Measurements from ENCODE around the gene CPE.

Gene CPE

GRCh38 chr4:165394275-165394674 lies 15.5 kb downstream of the CPE start:
- no peak for TF ChIP-seq CTCF (IDR thresholded peaks at IDR 0.05; ENCODE audit: low read depth, low read length)
- in situ Hi-C loops (cut with HindIII; ENCODE audit: low sequenced_read_pairs) = no loop called here
- H3K4me3 ChIP-seq (ENCODE audit: low read depth, low read length) = no peak overlapping the region
- DNase-seq (ENCODE audit: low read depth, low spot score) = peak; percentile 86

- no peak for TF ChIP-seq CTCF (IDR thresholded peaks at IDR 0.05; ENCODE audit: low read depth, low read length)
Measured at GRCh38 chr4:165398570-165398969, 19.8 kb downstream of the CPE start.

GRCh38 chr4:165402375-165402774 lies 23.6 kb downstream of the CPE start:
- no peak overlapping the region for H3K4me3 ChIP-seq (ENCODE audit: low read depth, low read length)
- in situ Hi-C loops (cut with HindIII; ENCODE audit: low sequenced_read_pairs) = no loop called here
- DNase-seq (ENCODE audit: low read depth, low spot score) = no peak
- TF ChIP-seq CTCF (IDR thresholded peaks at IDR 0.05; ENCODE audit: low read depth, low read length) = no peak

More at GRCh38 chr4:165398570-165398969, 19.8 kb downstream of the CPE start:
- H3K4me3 ChIP-seq (ENCODE audit: low read depth, low read length) = no peak overlapping the region
- peak; percentile 69 for DNase-seq (ENCODE audit: low read depth, low spot score)
- in situ Hi-C loops (cut with HindIII; ENCODE audit: low sequenced_read_pairs) = no loop called here

- in situ Hi-C loops (cut with HindIII; ENCODE audit: low sequenced_read_pairs) = no loop called here
- no peak overlapping the region for H3K4me3 ChIP-seq (ENCODE audit: low read depth, low read length)
- TF ChIP-seq CTCF (IDR thresholded peaks at IDR 0.05; ENCODE audit: low read depth, low read length) = no peak
- no peak for DNase-seq (ENCODE audit: low read depth, low spot score)
Measured at GRCh38 chr4:165403048-165403447, 24.2 kb downstream of the CPE start.

GRCh38 chr4:165403637-165404036 lies 24.8 kb downstream of the CPE start:
- H3K4me3 ChIP-seq (ENCODE audit: low read depth, low read length) = no peak overlapping the region
- DNase-seq (ENCODE audit: low read depth, low spot score) = no peak
- no peak for TF ChIP-seq CTCF (IDR thresholded peaks at IDR 0.05; ENCODE audit: low read depth, low read length)
- in situ Hi-C loops (cut with HindIII; ENCODE audit: low sequenced_read_pairs) = no loop called here

GRCh38 chr4:165404080-165404479 lies 25.3 kb downstream of the CPE start:
- no peak overlapping the region for H3K4me3 ChIP-seq (ENCODE audit: low read depth, low read length)
- no peak for DNase-seq (ENCODE audit: low read depth, low spot score)
- in situ Hi-C loops (cut with HindIII; ENCODE audit: low sequenced_read_pairs) = no loop called here
- TF ChIP-seq CTCF (IDR thresholded peaks at IDR 0.05; ENCODE audit: low read depth, low read length) = no peak

GRCh38 chr4:165404696-165405095 lies 25.9 kb downstream of the CPE start:
- no peak for DNase-seq (ENCODE audit: low read depth, low spot score)
- no peak overlapping the region for H3K4me3 ChIP-seq (ENCODE audit: low read depth, low read length)
- in situ Hi-C loops (cut with HindIII; ENCODE audit: low sequenced_read_pairs) = no loop called here
- TF ChIP-seq CTCF (IDR thresholded peaks at IDR 0.05; ENCODE audit: low read depth, low read length) = no peak

Measured in astrocyte of the spinal cord (primary cell).